Measurements from ENCODE around the gene RASL11B.
A peak's percentile ranks its signal among the peaks of the same experiment; 100 is the strongest.

Gene RASL11B

GRCh38 chr4:52877036-52877435 is 14.9 kb downstream of the RASL11B start:
- H3K36me3 ChIP-seq (ENCODE audit: insufficient read depth, low read depth, low read length) = no peaks in the 10 kb centered on the region
- no peak overlapping the region for H3K27ac ChIP-seq (ENCODE audit: low read length)
- no peaks in the 10 kb centered on the region for H3K9me3 ChIP-seq (ENCODE audit: insufficient read depth, low read depth, low read length)
- no peak overlapping the region for H3K9ac ChIP-seq (ENCODE audit: low read depth, low read length)
- H3K27me3 ChIP-seq (ENCODE audit: insufficient read depth, low read length) = peaks cover 8% of the 10 kb centered on the region; the same call in 1 of the 2 replicates
- H3K4me1 ChIP-seq (ENCODE audit: insufficient read depth, low read length) = peaks cover 20% of the 10 kb centered on the region
- H3K4me3 ChIP-seq (ENCODE audit: low read length) = no peak overlapping the region

DNA sequence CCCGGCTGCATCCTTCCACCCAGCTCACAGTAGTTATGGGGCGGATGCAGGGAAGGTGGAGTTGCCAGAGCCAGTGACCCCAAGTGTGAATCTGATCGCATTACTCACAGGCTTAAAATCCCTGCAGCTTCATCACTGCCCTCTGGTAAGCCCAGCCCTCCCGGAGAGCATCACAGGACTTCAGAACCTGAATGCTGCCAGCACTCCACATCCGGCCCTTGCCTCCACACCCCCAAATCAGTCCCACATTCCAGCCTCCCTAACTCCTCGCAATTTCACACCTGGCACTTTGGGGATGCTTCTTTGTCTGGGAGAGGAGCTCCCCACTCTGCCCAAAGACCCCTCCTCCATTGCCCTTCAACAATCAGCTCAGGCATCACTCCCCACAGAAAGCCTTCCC is 15.6 kb downstream of the RASL11B start:
- Histone ChIP-seq H3K4me1 (ENCODE audit: insufficient read depth, low read length) (peaks cover 20% of the 10 kb centered on the region), H3K36me3 (ENCODE audit: insufficient read depth, low read depth, low read length) (no peaks in the 10 kb centered on the region), H3K4me3 (ENCODE audit: low read length) (no peak overlapping the region), H3K9ac (ENCODE audit: low read depth, low read length) (no peak overlapping the region), H3K9me3 (ENCODE audit: insufficient read depth, low read depth, low read length) (no peaks in the 10 kb centered on the region), H3K27ac (ENCODE audit: low read length) (no peak overlapping the region), H3K27me3 (ENCODE audit: insufficient read depth, low read length) (peaks cover 8% of the 10 kb centered on the region; the same call in 1 of the 2 replicates)

DNA sequence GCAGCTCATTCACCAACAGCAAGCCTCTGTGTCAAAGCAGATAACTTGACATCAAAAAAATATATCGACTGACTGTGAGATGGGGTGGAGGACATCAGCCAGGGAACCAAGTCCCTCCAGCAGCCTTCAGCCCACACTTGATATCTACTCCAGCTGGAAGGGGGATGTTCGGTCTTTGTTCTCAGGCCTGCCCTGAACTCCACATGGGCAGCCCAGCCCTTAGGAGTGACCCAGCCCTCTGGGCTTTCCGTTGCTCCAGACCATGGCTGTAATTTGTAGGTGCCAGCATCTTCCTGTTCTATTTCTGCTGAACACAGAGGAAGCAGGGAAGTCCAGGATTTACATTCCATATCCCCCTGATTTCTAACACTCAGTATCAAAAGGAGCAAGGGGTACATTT is 17.4 kb downstream of the RASL11B start:
- Histone ChIP-seq H3K4me3 (ENCODE audit: low read length) (no peak overlapping the region), H3K4me1 (ENCODE audit: insufficient read depth, low read length) (peaks cover 21% of the 10 kb centered on the region), H3K9me3 (ENCODE audit: insufficient read depth, low read depth, low read length) (no peaks in the 10 kb centered on the region), H3K27me3 (ENCODE audit: insufficient read depth, low read length) (peaks cover 7% of the 10 kb centered on the region; the same call in 1 of the 2 replicates), H3K36me3 (ENCODE audit: insufficient read depth, low read depth, low read length) (no peaks in the 10 kb centered on the region), H3K9ac (ENCODE audit: low read depth, low read length) (no peak overlapping the region), H3K27ac (ENCODE audit: low read length) (no peak overlapping the region)

DNA sequence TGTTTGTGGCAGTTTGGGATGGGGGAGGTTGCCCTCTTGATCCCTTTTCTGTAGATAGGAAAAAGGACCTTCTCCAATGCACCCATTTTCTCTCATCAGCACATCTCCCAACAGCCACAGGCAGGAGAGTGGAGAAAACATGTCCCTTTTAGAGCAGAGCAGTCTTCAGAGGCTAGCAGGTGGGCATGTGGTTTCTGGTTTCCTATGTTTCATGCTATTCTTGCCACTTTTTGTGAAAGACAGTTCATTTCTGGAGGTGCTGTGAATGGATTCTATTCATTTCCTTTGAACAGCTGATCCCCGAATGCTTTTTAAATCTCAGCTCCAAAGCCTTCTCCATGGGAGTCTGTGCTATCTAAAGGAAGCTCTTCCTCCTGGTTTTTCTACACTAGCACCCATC is 18.9 kb downstream of the RASL11B start:
- H3K27ac ChIP-seq (ENCODE audit: low read length) = no peak overlapping the region
- no peak overlapping the region for H3K4me3 ChIP-seq (ENCODE audit: low read length)
- H3K36me3 ChIP-seq (ENCODE audit: insufficient read depth, low read depth, low read length) = no peaks in the 10 kb centered on the region
- no peaks in the 10 kb centered on the region for H3K9me3 ChIP-seq (ENCODE audit: insufficient read depth, low read depth, low read length)
- H3K27me3 ChIP-seq (ENCODE audit: insufficient read depth, low read length) = no peaks in the 10 kb centered on the region
- H3K4me1 ChIP-seq (ENCODE audit: insufficient read depth, low read length) = peaks cover 16% of the 10 kb centered on the region
- no peak overlapping the region for H3K9ac ChIP-seq (ENCODE audit: low read depth, low read length)

GRCh38 chr4:52883183-52883621 is 21.1 kb downstream of the RASL11B start:
- Histone ChIP-seq H3K27ac (ENCODE audit: low read length) (no peak overlapping the region), H3K36me3 (ENCODE audit: insufficient read depth, low read depth, low read length) (no peaks in the 10 kb centered on the region), H3K27me3 (ENCODE audit: insufficient read depth, low read length) (no peaks in the 10 kb centered on the region), H3K9ac (ENCODE audit: low read depth, low read length) (0 out of 2 replicates have a peak overlapping the region, but pooled peaks have one; percentile 11), H3K4me3 (ENCODE audit: low read length) (no peak overlapping the region), H3K9me3 (ENCODE audit: insufficient read depth, low read depth, low read length) (peaks cover 3% of the 10 kb centered on the region; the same call in 1 of the 2 replicates), H3K4me1 (ENCODE audit: insufficient read depth, low read length) (peaks cover 16% of the 10 kb centered on the region)

DNA sequence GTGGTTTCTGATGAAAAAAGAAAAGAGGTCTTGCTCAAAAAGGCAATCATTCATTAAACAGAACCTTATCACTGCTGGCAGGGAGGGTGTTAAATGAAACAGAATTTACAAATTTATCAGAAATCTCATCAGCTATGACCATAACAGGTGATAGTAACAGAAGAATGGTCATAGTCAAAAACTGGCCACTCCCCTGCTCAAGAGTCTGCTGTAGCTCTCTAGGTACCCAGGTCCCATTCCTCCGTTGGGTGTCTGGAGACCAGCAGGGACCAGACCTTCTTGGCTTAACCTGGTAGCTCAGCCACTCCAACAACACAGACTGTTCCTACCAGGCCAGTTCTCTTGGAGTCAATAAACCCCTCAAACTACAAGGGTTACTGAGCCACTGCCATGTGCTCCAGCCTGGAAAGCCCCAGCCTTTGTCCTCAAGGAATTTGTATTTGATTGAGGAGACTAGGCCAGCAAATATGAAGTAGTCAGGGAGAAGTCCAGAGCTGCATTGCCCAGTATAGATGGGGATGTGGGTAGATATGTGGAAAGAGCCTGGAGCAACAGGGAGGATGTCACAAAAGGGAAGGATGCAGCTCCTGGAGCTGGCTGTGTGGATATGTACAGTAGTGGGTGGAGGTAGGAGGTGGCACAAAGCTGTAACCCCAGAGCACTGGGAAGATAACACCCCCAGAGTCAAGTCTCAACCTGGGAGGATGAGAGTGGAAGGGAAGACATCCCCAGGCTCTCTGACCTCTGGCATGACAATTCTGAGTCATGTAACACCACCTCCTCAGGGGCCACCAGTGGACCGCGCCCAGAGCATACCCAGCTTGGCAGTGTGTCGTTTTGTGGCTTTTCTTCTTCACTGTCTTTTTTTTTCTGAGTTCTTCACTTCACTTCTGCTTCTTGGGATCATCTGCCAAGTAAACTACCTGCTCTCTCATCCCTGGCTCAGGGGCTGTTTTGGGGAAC is 21.9 kb downstream of the RASL11B start:
- H3K9ac ChIP-seq (ENCODE audit: low read depth, low read length) = 0 out of 2 replicates have a peak overlapping the region, but pooled peaks have one; percentile 11
- no peak overlapping the region for H3K27ac ChIP-seq (ENCODE audit: low read length)
- peaks cover 16% of the 10 kb centered on the region for H3K4me1 ChIP-seq (ENCODE audit: insufficient read depth, low read length)
- no peaks in the 10 kb centered on the region for H3K27me3 ChIP-seq (ENCODE audit: insufficient read depth, low read length)
- peaks cover 3% of the 10 kb centered on the region; the same call in 1 of the 2 replicates for H3K9me3 ChIP-seq (ENCODE audit: insufficient read depth, low read depth, low read length)
- H3K4me3 ChIP-seq (ENCODE audit: low read length) = no peak overlapping the region
- no peaks in the 10 kb centered on the region for H3K36me3 ChIP-seq (ENCODE audit: insufficient read depth, low read depth, low read length)

- Histone ChIP-seq H3K9me3 (ENCODE audit: insufficient read depth, low read depth, low read length) (peaks cover 3% of the 10 kb centered on the region; the same call in 1 of the 2 replicates), H3K4me3 (ENCODE audit: low read length) (no peak overlapping the region), H3K27me3 (ENCODE audit: insufficient read depth, low read length) (no peaks in the 10 kb centered on the region), H3K27ac (ENCODE audit: low read length) (no peak overlapping the region), H3K36me3 (ENCODE audit: insufficient read depth, low read depth, low read length) (no peaks in the 10 kb centered on the region), H3K4me1 (ENCODE audit: insufficient read depth, low read length) (peaks cover 16% of the 10 kb centered on the region), H3K9ac (ENCODE audit: low read depth, low read length) (no peak overlapping the region)
These were observed 22.9 kb downstream of the RASL11B start for GRCh38 chr4:52884994-52885393.

DNA sequence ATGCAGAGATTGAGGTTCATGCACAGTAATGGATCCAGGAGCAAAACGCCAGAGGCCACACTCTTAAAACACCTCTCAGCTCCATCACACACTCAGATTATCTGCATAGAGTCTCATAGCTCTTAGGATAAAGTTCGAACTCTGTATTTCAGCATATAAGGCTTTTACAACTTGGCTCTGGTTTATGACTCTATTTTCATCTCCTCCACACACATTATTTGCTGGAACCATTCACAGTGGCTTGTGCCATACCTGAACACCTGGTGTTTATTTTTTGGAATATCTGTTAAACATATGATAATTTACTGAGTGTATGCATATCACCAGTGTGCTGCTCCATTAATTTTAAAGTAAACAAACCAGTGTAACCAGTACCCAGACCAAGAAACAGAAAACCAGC is 27.2 kb downstream of the RASL11B start:
- H3K4me3 ChIP-seq (ENCODE audit: low read length) = no peak overlapping the region
- no peak overlapping the region for H3K9ac ChIP-seq (ENCODE audit: low read depth, low read length)
- no peak overlapping the region for H3K27ac ChIP-seq (ENCODE audit: low read length)
- H3K27me3 ChIP-seq (ENCODE audit: insufficient read depth, low read length) = no peaks in the 10 kb centered on the region
- H3K9me3 ChIP-seq (ENCODE audit: insufficient read depth, low read depth, low read length) = peaks cover 3% of the 10 kb centered on the region; the same call in 1 of the 2 replicates
- no peaks in the 10 kb centered on the region for H3K4me1 ChIP-seq (ENCODE audit: insufficient read depth, low read length)
- no peaks in the 10 kb centered on the region for H3K36me3 ChIP-seq (ENCODE audit: insufficient read depth, low read depth, low read length)

DNA sequence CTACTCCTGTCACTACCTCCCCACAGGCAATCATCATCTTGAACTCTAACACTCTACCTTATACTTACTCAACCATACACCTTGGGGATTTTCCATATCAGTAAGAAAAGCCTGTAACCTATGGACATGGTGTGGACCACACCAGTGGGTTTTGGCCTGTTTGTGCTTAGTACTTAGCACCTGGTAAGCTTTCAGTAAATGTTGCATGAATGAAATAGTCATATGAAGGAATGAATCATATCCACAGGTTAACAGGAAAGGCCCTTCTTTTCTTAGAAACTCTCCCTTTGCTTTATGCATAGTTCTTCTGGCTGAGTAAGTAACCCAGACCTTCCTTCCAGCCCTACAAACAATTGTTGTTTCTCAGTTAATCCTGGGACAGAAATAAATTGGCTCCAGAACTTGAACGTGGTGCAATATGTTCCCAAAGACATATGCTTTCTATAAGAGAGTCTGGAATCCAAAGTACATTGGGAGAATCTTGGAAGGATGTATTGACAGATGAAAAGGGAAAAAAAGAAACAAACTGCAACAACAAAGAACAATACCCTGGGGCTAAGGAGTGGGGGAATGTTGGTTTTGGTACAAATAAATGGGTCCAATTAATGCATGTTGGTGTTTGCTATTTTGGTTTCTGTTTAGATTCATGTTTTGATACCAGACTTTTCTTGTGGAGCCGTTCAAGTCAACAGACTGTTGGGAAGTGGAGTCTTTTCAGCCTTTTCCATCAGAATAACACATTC is 27.8 kb downstream of the RASL11B start:
- Histone ChIP-seq H3K27ac (ENCODE audit: low read length) (no peak overlapping the region), H3K27me3 (ENCODE audit: insufficient read depth, low read length) (no peaks in the 10 kb centered on the region), H3K4me1 (ENCODE audit: insufficient read depth, low read length) (no peaks in the 10 kb centered on the region), H3K36me3 (ENCODE audit: insufficient read depth, low read depth, low read length) (no peaks in the 10 kb centered on the region), H3K9ac (ENCODE audit: low read depth, low read length) (no peak overlapping the region), H3K4me3 (ENCODE audit: low read length) (no peak overlapping the region), H3K9me3 (ENCODE audit: insufficient read depth, low read depth, low read length) (peaks cover 3% of the 10 kb centered on the region; the same call in 1 of the 2 replicates)

DNA sequence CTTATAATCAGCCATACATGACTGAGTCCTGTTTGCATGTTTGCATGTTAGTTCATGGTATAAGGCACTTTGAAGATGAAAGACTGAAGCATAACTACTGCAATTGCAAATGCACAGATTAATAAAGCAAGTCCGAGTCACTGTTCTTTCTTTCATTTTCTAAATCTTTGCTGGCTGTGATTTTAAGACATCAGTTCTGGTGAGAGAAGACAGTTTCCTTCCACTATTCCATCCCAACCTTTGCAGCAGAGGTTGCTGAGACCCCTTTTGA is 28.3 kb downstream of the RASL11B start:
- no peak overlapping the region for H3K9ac ChIP-seq (ENCODE audit: low read depth, low read length)
- no peak overlapping the region for H3K27ac ChIP-seq (ENCODE audit: low read length)
- peaks cover 3% of the 10 kb centered on the region; the same call in 1 of the 2 replicates for H3K9me3 ChIP-seq (ENCODE audit: insufficient read depth, low read depth, low read length)
- H3K4me3 ChIP-seq (ENCODE audit: low read length) = no peak overlapping the region
- H3K4me1 ChIP-seq (ENCODE audit: insufficient read depth, low read length) = no peaks in the 10 kb centered on the region
- H3K27me3 ChIP-seq (ENCODE audit: insufficient read depth, low read length) = no peaks in the 10 kb centered on the region
- no peaks in the 10 kb centered on the region for H3K36me3 ChIP-seq (ENCODE audit: insufficient read depth, low read depth, low read length)

DNA sequence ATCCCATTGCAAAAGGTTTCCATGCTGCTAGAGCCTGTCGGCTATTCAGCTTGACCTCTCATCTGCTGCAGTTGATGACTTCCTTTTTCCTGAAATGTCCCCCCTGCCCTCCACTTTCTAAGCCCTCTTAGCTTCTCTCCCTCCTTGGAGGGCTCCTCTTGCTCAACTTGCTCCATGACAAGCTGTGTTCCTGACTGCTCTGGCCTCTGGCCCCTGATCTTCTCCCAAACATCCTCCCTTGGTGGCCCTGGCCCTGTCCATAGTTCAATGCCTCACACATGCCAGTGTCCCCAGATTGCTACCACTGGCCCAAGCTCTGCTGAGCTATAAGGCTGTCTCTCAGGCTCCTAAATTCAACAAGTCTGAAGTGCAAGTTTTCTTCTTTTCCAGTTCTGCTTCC is 29.6 kb downstream of the RASL11B start:
- H3K27me3 ChIP-seq (ENCODE audit: insufficient read depth, low read length) = no peaks in the 10 kb centered on the region
- no peak overlapping the region for H3K27ac ChIP-seq (ENCODE audit: low read length)
- H3K4me3 ChIP-seq (ENCODE audit: low read length) = no peak overlapping the region
- H3K9ac ChIP-seq (ENCODE audit: low read depth, low read length) = no peak overlapping the region
- H3K9me3 ChIP-seq (ENCODE audit: insufficient read depth, low read depth, low read length) = no peaks in the 10 kb centered on the region
- H3K4me1 ChIP-seq (ENCODE audit: insufficient read depth, low read length) = no peaks in the 10 kb centered on the region
- no peaks in the 10 kb centered on the region for H3K36me3 ChIP-seq (ENCODE audit: insufficient read depth, low read depth, low read length)
